Colonic mucosa (tissue), 4 donors: Measurements from ENCODE around the gene CKM. TPM values are rescaled to one million over a fixed set of nuclear protein-coding genes. Genes with fewer than 3 reads are reported as not detected.

Experiments used
- DNase-seq: peaks from one replicate; pipeline ENCODE4 v3.0.0-alpha.2; 2020
- H3K27ac ChIP-seq: fragments of 200-600 bp; one replicate; pipeline ENCODE4 v1.8.0; 2021
- H3K27me3 ChIP-seq: fragments of 200-600 bp; one replicate; pipeline ENCODE4 v1.8.0; 2021
- H3K36me3 ChIP-seq: fragments of 200-600 bp; one replicate; pipeline ENCODE4 v1.8.0; 2021
- H3K4me1 ChIP-seq: fragments of 200-600 bp; one replicate; pipeline ENCODE4 v1.8.0; 2021; ENCODE audit warnings: mild to moderate bottlenecking
- H3K4me3 ChIP-seq: fragments of 200-600 bp; one replicate; pipeline ENCODE4 v1.8.0; 2021
- H3K9ac ChIP-seq, 2 donors: one replicate each; pipeline ENCODE4 v1.7.0; 2013; ENCODE audit warnings: control low read depth in 2 of 2, low read depth in 2 of 2, low read length in 2 of 2
- H3K9me3 ChIP-seq: fragments of 200-600 bp; one replicate; pipeline ENCODE4 v1.8.0; 2021
- CTCF ChIP-seq: fragments of 200-600 bp; IDR thresholded peaks from one replicate; pipeline ENCODE4 v1.8.0; 2022; ENCODE audit warnings: antibody characterized with exemption, mild to moderate bottlenecking
- intact Hi-C: fragments of 100-400 bp; cut with DNase I; formaldehyde crosslinking; loops from one replicate; pipeline ENCODE4 v1.14.1; 2022
- total RNA-seq, 2 donors: library from RNA; stranded (reverse); fragmentation: NEBNext Ultra II Directional in 1 of 2; extraction: Animal tissue kit (Norgen Biotek cat#: 25700) in 1 of 2; gene quantifications; one replicate each; pipeline ENCODE4 v1.2.1, GENCODE V29; 2021
- donor health status: healthy.
- donor health status: DM: no; HTN: no; CAD: no.
- donor health status: DM: no; HTN: no; CAD: no.

The CKM gene
- total RNA-seq, 2 donors from 2014 or later: 0.53 TPM; not detected in 1

- Histone ChIP-seq H3K27me3 (peaks cover 21% of the 10 kb centered on the region), H3K9me3 (no peaks in the 10 kb centered on the region), H3K27ac (no peak overlapping the region), H3K4me1 (no peaks in the 10 kb centered on the region), H3K36me3 (no peaks in the 10 kb centered on the region), H3K4me3 (no peak overlapping the region), H3K9ac (no peak overlapping the region)
- DNase-seq: no peak
- no peak for TF ChIP-seq CTCF
- intact Hi-C loops: no loop called here
Measured at GRCh38 chr19:45324349-45324907, 1.8 kb upstream of the CKM start.

- no peak for TF ChIP-seq CTCF
- H3K27ac ChIP-seq: no peak overlapping the region
- H3K4me3 ChIP-seq: no peak overlapping the region
- H3K36me3 ChIP-seq: no peaks in the 10 kb centered on the region
- no peaks in the 10 kb centered on the region for H3K4me1 ChIP-seq
- no peak for DNase-seq
- no peaks in the 10 kb centered on the region for H3K9me3 ChIP-seq
- intact Hi-C loops: no loop called here
- H3K9ac ChIP-seq: no peak overlapping the region
- peaks cover 21% of the 10 kb centered on the region for H3K27me3 ChIP-seq
Measured at GRCh38 chr19:45323671-45324081, 1.0 kb upstream of the CKM start.

GRCh38 chr19:45322311-45322710, 364 bp downstream of the CKM start:
- TF ChIP-seq CTCF: no peak
- Histone ChIP-seq H3K4me3 (no peak overlapping the region), H3K36me3 (no peaks in the 10 kb centered on the region), H3K9ac (no peak overlapping the region), H3K27me3 (peaks cover 21% of the 10 kb centered on the region), H3K4me1 (no peaks in the 10 kb centered on the region), H3K9me3 (no peaks in the 10 kb centered on the region), H3K27ac (no peak overlapping the region)
- intact Hi-C loops: no loop called here
- DNase-seq: no peak

GRCh38 chr19:45321848-45322247, 827 bp downstream of the CKM start:
- intact Hi-C loops: no loop called here
- TF ChIP-seq CTCF: no peak
- no peak overlapping the region for H3K27ac ChIP-seq
- H3K36me3 ChIP-seq: no peaks in the 10 kb centered on the region
- H3K27me3 ChIP-seq: peaks cover 21% of the 10 kb centered on the region
- H3K9ac ChIP-seq: no peak overlapping the region
- H3K4me3 ChIP-seq: no peak overlapping the region
- DNase-seq: no peak
- H3K4me1 ChIP-seq: no peaks in the 10 kb centered on the region
- no peaks in the 10 kb centered on the region for H3K9me3 ChIP-seq

- DNase-seq: no peak
- H3K27ac ChIP-seq: no peak overlapping the region
- no peaks in the 10 kb centered on the region for H3K36me3 ChIP-seq
- H3K4me1 ChIP-seq: no peaks in the 10 kb centered on the region
- no peak overlapping the region for H3K4me3 ChIP-seq
- H3K9me3 ChIP-seq: no peaks in the 10 kb centered on the region
- intact Hi-C loops: no loop called here
- TF ChIP-seq CTCF: no peak
- no peak overlapping the region for H3K9ac ChIP-seq
- H3K27me3 ChIP-seq: peaks cover 21% of the 10 kb centered on the region
Measured at GRCh38 chr19:45320997-45321775, 1.5 kb downstream of the CKM start.
